Gastrocnemius medialis (tissue), 4 donors: ENCODE results near the gene JPH2.

Experiments
- CTCF ChIP-seq, 5 experiments: fragments of 450-650 bp in 3 of 5; fragments of 200-600 bp in 2 of 5; sonication (generic) in 2 of 5; IDR thresholded peaks in 4 of 5; conservative IDR thresholded peaks in 1 of 5; 1 replicate in 4 of 5; 2 replicates in 1 of 5; pipeline ENCODE4 v1.5.1; 2016 to 2019; ENCODE audit warnings: antibody characterized with exemption in 5 of 5, mild to moderate bottlenecking in 3 of 5, moderate library complexity in 3 of 5
- POLR2A ChIP-seq, 2 donors: fragments of 450-650 bp; IDR thresholded peaks; one replicate each; pipeline ENCODE4 v1.6.1; 2017; ENCODE audit warnings: antibody characterized with exemption in 2 of 2, mild to moderate bottlenecking in 2 of 2, moderate library complexity in 2 of 2

GRCh38 chr20:44106615-44107014 is 80.4 kb downstream of the JPH2 start:
- no peak for TF ChIP-seq CTCF (IDR thresholded peaks at IDR 0.05 in 4 of 5, conservative IDR thresholded peaks at IDR 0.05 in 1 of 5)
- TF ChIP-seq POLR2A (IDR thresholded peaks at IDR 0.05), result no peak
